HepG2 (cell line): ENCODE measurements around the gene TMEM117. TPM values are rescaled to one million over a fixed set of nuclear protein-coding genes. Genes with fewer than 3 reads are reported as not detected.

ENCODE experiments used
- ATAC-seq: fragments of 200-7000 bp; cut with Tn5 transposase; 3 replicates; pipeline ENCODE4 v1.9.1; 2020; ENCODE audit warnings: mild to moderate bottlenecking, moderate library complexity
- BruUV-seq: library from RNA; stranded (reverse); fragments of 400-500 nt; replicated peaks from 2 replicates; lab custom pipeline; 2021; lab: Mats Ljungman, UMichigan
- CTCF ChIA-PET: fragments of 300-600 bp; formaldehyde crosslinking; extraction: SDS; loops from one replicate; lab custom pipeline; 2021; ENCODE audit warnings: low total read pairs, inconsistent platforms, low intra/inter-chr PET ratio; lab: Yijun Ruan, JAX
- POLR2A ChIA-PET: fragments of 350-600 bp; sonication (Branson Sonifier 250); formaldehyde crosslinking; loops from one replicate; lab custom pipeline; 2020; ENCODE audit warnings: antibody characterized with exemption, inconsistent platforms; lab: Yijun Ruan, JAX
- DNase-seq: peaks from one replicate; pipeline ENCODE4 v3.0.0-alpha.2; 2015; ENCODE audit warnings: low spot score
- FAIRE-seq: peaks from 3 replicates; lab custom pipeline; 2011; peaks lifted over from hg19 to GRCh38; lab: Jason Lieb, UNC
- H2AFZ ChIP-seq: one replicate; pipeline ENCODE4 v1.6.1; 2011; ENCODE audit warnings: low read length, inconsistent platforms
- H3K27ac ChIP-seq: fragments of 300-600 bp; 3 replicates; pipeline ENCODE4 v1.8.0; 2011; ENCODE audit warnings: mixed run types, mild to moderate bottlenecking, mixed read lengths, low read length, inconsistent platforms; ENCODE audit not compliant: insufficient read depth; ENCODE audit errors: extremely low read length
- H3K27me3 ChIP-seq, 2 experiments: fragments of 200-600 bp in 1 of 2; 2 replicates in 1 of 2; 3 replicates in 1 of 2; pipeline versions ENCODE4 v1.6.0 to v1.8.0; 2011; ENCODE audit warnings: low read length in 2 of 2, mild to moderate bottlenecking in 2 of 2, moderate library complexity in 2 of 2, inconsistent platforms in 1 of 2; ENCODE audit not compliant: insufficient read depth in 2 of 2, control insufficient read depth in 1 of 2
- H3K36me3 ChIP-seq, 2 experiments: fragments of 200-600 bp in 1 of 2; replicated peaks in 1 of 2; 2 replicates in 1 of 2; 3 replicates in 1 of 2; pipeline versions ENCODE4 v1.5.1 to v1.8.0; 2011; ENCODE audit warnings: low read length in 2 of 2, inconsistent platforms in 1 of 2; ENCODE audit not compliant: insufficient read depth in 2 of 2, control insufficient read depth in 1 of 2
- H3K4me1 ChIP-seq: 2 replicates; pipeline ENCODE4 v1.5.1; 2012; ENCODE audit warnings: low read length, inconsistent platforms; ENCODE audit not compliant: insufficient read depth
- H3K4me2 ChIP-seq: 2 replicates; pipeline ENCODE4 v1.6.0; 2011; ENCODE audit warnings: low read depth, low read length, inconsistent platforms
- H3K4me3 ChIP-seq, 3 experiments: fragments of 200-600 bp in 1 of 3; sonication (generic), shearing (Covaris generic) in 1 of 3; replicated peaks in 1 of 3; 2 replicates each; pipeline ENCODE4 v1.5.1; 2011 to 2016; ENCODE audit warnings: low read length in 3 of 3, inconsistent platforms in 2 of 3, low read depth in 2 of 3, mild to moderate bottlenecking in 2 of 3, control low read depth in 1 of 3, mixed read lengths in 1 of 3; ENCODE audit not compliant: insufficient read depth in 1 of 3
- H3K79me2 ChIP-seq: one replicate; pipeline ENCODE4 v1.6.1; 2011; ENCODE audit warnings: low read length, inconsistent platforms; ENCODE audit not compliant: insufficient read depth
- H3K9ac ChIP-seq: 2 replicates; pipeline ENCODE4 v1.6.0; 2011; ENCODE audit warnings: mild to moderate bottlenecking, low read depth, low read length, inconsistent platforms; ENCODE audit not compliant: insufficient read depth
- H3K9me3 ChIP-seq: 2 replicates; pipeline ENCODE4 v1.5.1; 2012; ENCODE audit warnings: mild to moderate bottlenecking, low read length
- H4K20me1 ChIP-seq: 2 replicates; pipeline ENCODE4 v1.6.0; 2011; ENCODE audit warnings: inconsistent platforms, mild to moderate bottlenecking, low read length, moderate library complexity; ENCODE audit not compliant: insufficient read depth
- PHF21A ChIP-seq: sonication (generic); formaldehyde crosslinking; IDR thresholded peaks from 2 replicates; pipeline ENCODE4 v1.5.0; 2020; ENCODE audit warnings: mild to moderate bottlenecking, missing genetic modification reagents
- SRSF1 ChIP-seq: fragments of 200-400 bp; formaldehyde crosslinking; optimal IDR thresholded peaks from 2 replicates; pipeline ENCODE3; 2017; ENCODE audit warnings: mild to moderate bottlenecking, low read depth, low read length, moderate library complexity
- TMF1 ChIP-seq: sonication (generic); formaldehyde crosslinking; IDR thresholded peaks from 2 replicates; pipeline ENCODE4 v1.8.1; 2022; ENCODE audit warnings: low read depth, missing genetic modification reagents
- TRIM24 ChIP-seq: sonication (generic); formaldehyde crosslinking; IDR thresholded peaks from 2 replicates; pipeline ENCODE4 v1.8.0; 2022; ENCODE audit warnings: mild to moderate bottlenecking, missing genetic modification reagents
- ZNF160 ChIP-seq: sonication (generic); formaldehyde crosslinking; IDR thresholded peaks from 2 replicates; pipeline ENCODE4 v1.8.0; 2022; ENCODE audit warnings: mild to moderate bottlenecking, inconsistent platforms, missing genetic modification reagents
- ZNF3 ChIP-seq: IDR thresholded peaks from 2 replicates; pipeline ENCODE4 v1.7.0; 2017; ENCODE audit warnings: inconsistent platforms
- ZNF317 ChIP-seq: sonication (generic); formaldehyde crosslinking; IDR thresholded peaks from 2 replicates; pipeline ENCODE4 v1.5.0; 2020; ENCODE audit warnings: mild to moderate bottlenecking, missing genetic modification reagents
- ZNF343 ChIP-seq: sonication (generic); formaldehyde crosslinking; IDR thresholded peaks from 2 replicates; pipeline ENCODE4 v1.4.0; 2020; ENCODE audit warnings: mild to moderate bottlenecking, missing genetic modification reagents
- ZNF562 ChIP-seq: sonication (generic); formaldehyde crosslinking; IDR thresholded peaks from 2 replicates; pipeline ENCODE4 v1.8.0; 2022; ENCODE audit warnings: missing genetic modification reagents, borderline replicate concordance
- ZNF850 ChIP-seq: sonication (generic); formaldehyde crosslinking; conservative IDR thresholded peaks from 2 replicates; pipeline ENCODE4 v1.9.0; 2021; ENCODE audit warnings: mild to moderate bottlenecking, missing genetic modification reagents
- ZSCAN22 ChIP-seq: sonication (generic); formaldehyde crosslinking; IDR thresholded peaks from 2 replicates; pipeline ENCODE4 v1.4.0; 2020; ENCODE audit warnings: mild to moderate bottlenecking, missing genetic modification reagents
- WGBS: methylation state at CpG from one replicate; pipeline ENCODE4 v1.1.6; 2017; ENCODE audit warnings: low lambda C conversion rate; 5-methylcytosine and 5-hydroxymethylcytosine counted together
- in situ Hi-C: cut with HindIII; loops from 2 replicates; pipeline ENCODE4 v1.10.0; 2017; ENCODE audit warnings: low pct_unique_long_range_greater_than_20kb; ENCODE audit not compliant: extremely low pct_ligation_motif_present
- intact Hi-C: fragments of 100-400 bp; cut with micrococcal nuclease; formaldehyde crosslinking; loops from one replicate; pipeline ENCODE4 v1.10.0; 2022; ENCODE audit not compliant: unreplicated experiment
- polyA plus RNA-seq, 8 experiments: library from polyadenylated mRNA; depleted of rRNA in 3 of 8; stranded (reverse) in 7 of 8; unstranded in 1 of 8; fragments of >200 nt; fragmentation: Illumina TruSeq in 4 of 8; extraction: Trizol in 4 of 8; gene quantifications; 2 replicates each; pipeline versions ENCODE4 v1.2.1 to v1.2.3, GENCODE V29; 2011 to 2016; ENCODE audit warnings: low read depth in 4 of 8, missing spikeins in 1 of 8, mixed read lengths in 1 of 8; ENCODE audit not compliant: insufficient read depth in 1 of 8
- total RNA-seq, 5 experiments: library from RNA; depleted of rRNA; stranded (reverse); fragments of >200 nt; fragmentation: Illumina TruSeq; extraction: Trizol; gene quantifications; 2 replicates each; pipeline ENCODE4 v1.2.3, GENCODE V29; 2016; ENCODE audit warnings: low read depth in 1 of 5
- TF ChIP-seq, protein P1 (sequence below): IDR thresholded peaks from 2 replicates; pipeline ENCODE4 v1.4.0; 2020; ENCODE audit warnings: mild to moderate bottlenecking, missing genetic modification reagents
- TF ChIP-seq, protein P2 (sequence below): IDR thresholded peaks from 2 replicates; pipeline ENCODE4 v1.6.1; 2016; ENCODE audit warnings: low read depth, control low read depth

The TMEM117 gene
- total and polyA plus RNA-seq, 2 of the 13 experiments (the other 11 are each of a cell fraction or from before 2014, with no cell fraction given), result 2.8 to 8.5 TPM

DNA sequence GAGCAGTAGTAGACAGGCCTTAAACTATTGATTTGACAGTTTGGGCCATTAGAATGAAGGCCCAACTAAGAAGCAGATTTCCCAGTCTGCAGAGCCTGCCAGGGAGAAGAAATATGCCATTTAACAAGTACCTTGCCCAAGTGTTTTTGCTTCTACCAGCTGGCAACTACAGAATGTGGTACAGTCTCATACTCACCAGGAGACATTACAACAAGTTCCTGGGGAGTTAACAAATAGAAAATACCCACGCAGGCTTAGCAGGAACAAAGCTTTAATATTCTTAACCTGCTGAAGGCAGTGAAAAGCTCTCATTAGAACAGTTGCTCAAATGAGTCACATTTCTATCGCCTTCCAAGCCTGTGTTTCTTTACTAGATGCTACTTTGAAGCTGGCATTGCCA, 241.0 kb downstream of the TMEM117 start (continued):
- TF ChIP-seq, protein P1, sequence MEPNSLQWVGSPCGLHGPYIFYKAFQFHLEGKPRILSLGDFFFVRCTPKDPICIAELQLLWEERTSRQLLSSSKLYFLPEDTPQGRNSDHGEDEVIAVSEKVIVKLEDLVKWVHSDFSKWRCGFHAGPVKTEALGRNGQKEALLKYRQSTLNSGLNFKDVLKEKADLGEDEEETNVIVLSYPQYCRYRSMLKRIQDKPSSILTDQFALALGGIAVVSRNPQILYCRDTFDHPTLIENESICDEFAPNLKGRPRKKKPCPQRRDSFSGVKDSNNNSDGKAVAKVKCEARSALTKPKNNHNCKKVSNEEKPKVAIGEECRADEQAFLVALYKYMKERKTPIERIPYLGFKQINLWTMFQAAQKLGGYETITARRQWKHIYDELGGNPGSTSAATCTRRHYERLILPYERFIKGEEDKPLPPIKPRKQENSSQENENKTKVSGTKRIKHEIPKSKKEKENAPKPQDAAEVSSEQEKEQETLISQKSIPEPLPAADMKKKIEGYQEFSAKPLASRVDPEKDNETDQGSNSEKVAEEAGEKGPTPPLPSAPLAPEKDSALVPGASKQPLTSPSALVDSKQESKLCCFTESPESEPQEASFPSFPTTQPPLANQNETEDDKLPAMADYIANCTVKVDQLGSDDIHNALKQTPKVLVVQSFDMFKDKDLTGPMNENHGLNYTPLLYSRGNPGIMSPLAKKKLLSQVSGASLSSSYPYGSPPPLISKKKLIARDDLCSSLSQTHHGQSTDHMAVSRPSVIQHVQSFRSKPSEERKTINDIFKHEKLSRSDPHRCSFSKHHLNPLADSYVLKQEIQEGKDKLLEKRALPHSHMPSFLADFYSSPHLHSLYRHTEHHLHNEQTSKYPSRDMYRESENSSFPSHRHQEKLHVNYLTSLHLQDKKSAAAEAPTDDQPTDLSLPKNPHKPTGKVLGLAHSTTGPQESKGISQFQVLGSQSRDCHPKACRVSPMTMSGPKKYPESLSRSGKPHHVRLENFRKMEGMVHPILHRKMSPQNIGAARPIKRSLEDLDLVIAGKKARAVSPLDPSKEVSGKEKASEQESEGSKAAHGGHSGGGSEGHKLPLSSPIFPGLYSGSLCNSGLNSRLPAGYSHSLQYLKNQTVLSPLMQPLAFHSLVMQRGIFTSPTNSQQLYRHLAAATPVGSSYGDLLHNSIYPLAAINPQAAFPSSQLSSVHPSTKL (CRISPR knock-in tag), result no peak
- TF ChIP-seq ZNF160 (CRISPR knock-in tag), result no peak
- no peak for TF ChIP-seq TRIM24 (CRISPR knock-in tag)
- TF ChIP-seq TMF1, result no peak
- no peak for TF ChIP-seq ZNF343 (CRISPR knock-in tag)

DNA sequence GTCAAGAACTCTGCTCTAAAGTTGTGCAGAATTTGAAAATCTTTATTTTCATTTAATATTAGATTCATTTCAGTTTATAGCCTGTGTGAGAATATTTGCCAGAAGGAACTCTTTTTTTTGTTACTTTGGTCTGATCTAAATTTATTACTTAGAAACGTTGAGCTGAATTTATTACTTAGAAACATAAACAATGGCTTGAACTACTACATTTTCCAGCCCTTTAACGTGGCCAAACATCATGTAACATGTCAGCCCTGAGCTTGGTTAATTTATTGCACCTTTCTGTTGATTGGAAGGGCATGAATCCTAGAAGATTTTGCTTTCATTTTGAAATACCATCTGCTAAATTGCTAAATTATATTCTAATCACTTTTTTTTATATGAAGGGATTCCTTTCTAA, 241.4 kb downstream of the TMEM117 start:
- FAIRE-seq (no peak), DNase-seq (no peak), ATAC-seq (no peak)
- no peak overlapping the region for H3K27ac ChIP-seq
- CTCF ChIA-PET, result no interaction called here
- H3K36me3 ChIP-seq, result no peaks in the 10 kb centered on the region
- H3K9ac ChIP-seq, result no peak overlapping the region
- no peak overlapping the region for H2AFZ ChIP-seq
- no peaks in the 10 kb centered on the region for H4K20me1 ChIP-seq
- in situ Hi-C loops (no loop called here), intact Hi-C loops (no loop called here)
- H3K27me3 ChIP-seq, result no peaks in the 10 kb centered on the region
- H3K9me3 ChIP-seq, result no peaks in the 10 kb centered on the region
- TF ChIP-seq ZNF562, result no peak
- no peak for TF ChIP-seq SRSF1
- no peak for TF ChIP-seq PHF21A (CRISPR knock-in tag)
- no peak for TF ChIP-seq ZNF317 (CRISPR knock-in tag)
- TF ChIP-seq ZSCAN22 (CRISPR knock-in tag), result no peak
- TF ChIP-seq, protein P2, sequence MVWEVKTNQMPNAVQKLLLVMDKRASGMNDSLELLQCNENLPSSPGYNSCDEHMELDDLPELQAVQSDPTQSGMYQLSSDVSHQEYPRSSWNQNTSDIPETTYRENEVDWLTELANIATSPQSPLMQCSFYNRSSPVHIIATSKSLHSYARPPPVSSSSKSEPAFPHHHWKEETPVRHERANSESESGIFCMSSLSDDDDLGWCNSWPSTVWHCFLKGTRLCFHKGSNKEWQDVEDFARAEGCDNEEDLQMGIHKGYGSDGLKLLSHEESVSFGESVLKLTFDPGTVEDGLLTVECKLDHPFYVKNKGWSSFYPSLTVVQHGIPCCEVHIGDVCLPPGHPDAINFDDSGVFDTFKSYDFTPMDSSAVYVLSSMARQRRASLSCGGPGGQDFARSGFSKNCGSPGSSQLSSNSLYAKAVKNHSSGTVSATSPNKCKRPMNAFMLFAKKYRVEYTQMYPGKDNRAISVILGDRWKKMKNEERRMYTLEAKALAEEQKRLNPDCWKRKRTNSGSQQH, result no peak
- TF ChIP-seq ZNF850 (CRISPR knock-in tag), result no peak
- TF ChIP-seq ZNF3 (CRISPR knock-in tag), result no peak
- no TSS peak for BruUV-seq
- H3K4me3 ChIP-seq, result no peak overlapping the region
- no peaks in the 10 kb centered on the region for H3K79me2 ChIP-seq
- POLR2A ChIA-PET, result no interaction called here
- no peaks in the 10 kb centered on the region for H3K4me1 ChIP-seq
- H3K4me2 ChIP-seq, result no peak overlapping the region
- WGBS, result 44% methylated on average over 2 of the region's 2 CpGs
